Fibroblast of pulmonary artery (primary cell): ENCODE data around the gene TBC1D13.
"Not testable (repeated sequence)": the region's sequence is repeated elsewhere in the genome, so short reads cannot be mapped to it uniquely, and the experiment has no call there.

Experiments
- DNase-seq: peaks from one replicate; pipeline ENCODE4 v3.0.0-alpha.2; 2010; ENCODE audit warnings: low read depth
- H3K4me3 ChIP-seq: replicated peaks from 2 replicates; pipeline ENCODE4 v1.5.1; 2011; ENCODE audit warnings: low read depth, mild to moderate bottlenecking, control low read depth, low read length, moderate library complexity
- CTCF ChIP-seq: IDR thresholded peaks from 2 replicates; pipeline ENCODE4 v1.5.1; 2011; ENCODE audit warnings: mild to moderate bottlenecking, control low read depth, low read length, inconsistent platforms; ENCODE audit errors: missing control alignments

TBC1D13 gene

GRCh38 chr9:128836509-128837145, 49.6 kb downstream of the TBC1D13 start:
- DNase-seq: no peak
- no peak for TF ChIP-seq CTCF
- H3K4me3 ChIP-seq: no peak overlapping the region

GRCh38 chr9:128838338-128838737, 51.3 kb downstream of the TBC1D13 start:
- TF ChIP-seq CTCF: no peak
- DNase-seq: no peak
- H3K4me3 ChIP-seq: no peak overlapping the region

- TF ChIP-seq CTCF: no peak
- H3K4me3 ChIP-seq: no peak overlapping the region
- DNase-seq: no peak
Measured at GRCh38 chr9:128840524-128840923, 53.5 kb downstream of the TBC1D13 start.

GRCh38 chr9:128841694-128842492, 54.8 kb downstream of the TBC1D13 start:
- no peak overlapping the region for H3K4me3 ChIP-seq
- no peak for DNase-seq
- no peak for TF ChIP-seq CTCF

GRCh38 chr9:128843171-128843570, 56.1 kb downstream of the TBC1D13 start:
- not testable (repeated sequence) for H3K4me3 ChIP-seq, DNase-seq

GRCh38 chr9:128845186-128845931, 58.3 kb downstream of the TBC1D13 start:
- no peak for DNase-seq
- TF ChIP-seq CTCF: no peak
- no peak overlapping the region for H3K4me3 ChIP-seq

GRCh38 chr9:128846680-128847030, 59.6 kb downstream of the TBC1D13 start:
- no peak for DNase-seq
- H3K4me3 ChIP-seq: no peak overlapping the region
- no peak for TF ChIP-seq CTCF
